ENCODE results near the gene WWOX.
"Not testable (repeated sequence)": the region's sequence is repeated elsewhere in the genome, so short reads cannot be mapped to it uniquely, and the experiment has no call there.

Gene WWOX

DNA sequence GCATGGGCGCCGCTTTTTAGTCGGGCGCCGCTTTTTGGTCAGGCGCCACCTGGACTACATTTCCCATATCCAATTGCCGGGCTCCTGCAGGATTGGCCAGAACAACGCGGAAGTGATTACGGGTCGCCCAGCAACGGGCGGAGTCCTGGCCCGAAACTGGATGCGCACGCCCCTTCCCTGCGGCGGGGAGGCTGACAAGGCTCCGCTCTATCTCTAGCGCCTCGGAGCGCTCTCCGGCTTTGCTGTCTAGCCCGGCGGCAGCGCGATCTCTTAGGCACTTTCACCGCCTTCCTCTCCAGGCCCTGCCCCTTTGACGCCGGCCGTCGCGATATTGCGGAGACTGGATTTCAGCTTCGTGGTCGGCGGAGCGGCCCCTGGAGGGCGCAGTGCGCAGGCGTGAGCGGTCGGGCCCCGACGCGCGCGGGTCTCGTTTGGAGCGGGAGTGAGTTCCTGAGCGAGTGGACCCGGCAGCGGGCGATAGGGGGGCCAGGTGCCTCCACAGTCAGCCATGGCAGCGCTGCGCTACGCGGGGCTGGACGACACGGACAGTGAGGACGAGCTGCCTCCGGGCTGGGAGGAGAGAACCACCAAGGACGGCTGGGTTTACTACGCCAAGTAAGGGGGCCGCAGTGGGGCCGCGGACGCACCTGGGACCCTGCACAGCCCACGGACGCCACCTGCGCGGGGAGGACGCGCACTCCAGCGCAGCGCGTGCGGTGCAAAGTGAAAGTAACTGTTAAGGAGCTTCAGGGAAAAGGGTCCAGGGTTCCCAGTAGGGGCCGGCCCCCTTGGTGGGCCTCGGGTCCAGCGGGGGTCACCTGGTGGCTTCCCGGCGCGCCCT, at the start of gene WWOX:
Gene WWOX (plus strand): TSS at position 384 of the 841 bp plus-strand sequence.
- DNase-seq, result peak; percentile 96

DNA sequence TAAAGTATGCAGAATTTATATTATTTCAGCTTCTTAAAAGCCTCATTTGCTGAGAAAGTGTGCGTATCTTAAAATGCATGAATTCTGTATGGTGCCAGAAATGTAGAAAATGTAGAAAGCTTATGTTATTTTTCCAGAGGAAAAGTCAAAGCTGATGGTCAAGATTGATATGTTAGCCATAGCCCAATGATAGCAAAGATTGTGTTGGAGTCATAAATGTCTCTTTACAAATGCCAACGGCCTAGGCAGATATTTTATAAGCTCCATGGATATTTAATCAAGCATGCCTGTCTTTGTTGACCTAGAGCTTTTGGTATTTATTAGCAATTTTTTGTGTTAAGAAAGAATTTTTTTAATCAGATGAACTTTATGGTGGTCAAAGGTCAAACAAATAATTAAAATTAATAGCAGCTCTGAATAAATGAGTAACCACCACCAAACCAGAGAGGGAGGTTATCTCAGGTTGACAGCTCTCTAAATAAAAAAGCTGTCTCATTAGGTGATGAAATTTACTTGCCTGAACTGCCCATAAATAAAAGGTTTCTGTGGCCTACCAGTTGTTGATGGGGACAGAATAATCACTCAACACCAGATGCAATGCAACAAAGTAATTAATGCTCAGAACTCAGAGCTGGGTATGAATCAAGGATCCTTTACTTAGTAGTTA, 48.6 kb upstream of the WWOX start:
- no peak for DNase-seq

DNA sequence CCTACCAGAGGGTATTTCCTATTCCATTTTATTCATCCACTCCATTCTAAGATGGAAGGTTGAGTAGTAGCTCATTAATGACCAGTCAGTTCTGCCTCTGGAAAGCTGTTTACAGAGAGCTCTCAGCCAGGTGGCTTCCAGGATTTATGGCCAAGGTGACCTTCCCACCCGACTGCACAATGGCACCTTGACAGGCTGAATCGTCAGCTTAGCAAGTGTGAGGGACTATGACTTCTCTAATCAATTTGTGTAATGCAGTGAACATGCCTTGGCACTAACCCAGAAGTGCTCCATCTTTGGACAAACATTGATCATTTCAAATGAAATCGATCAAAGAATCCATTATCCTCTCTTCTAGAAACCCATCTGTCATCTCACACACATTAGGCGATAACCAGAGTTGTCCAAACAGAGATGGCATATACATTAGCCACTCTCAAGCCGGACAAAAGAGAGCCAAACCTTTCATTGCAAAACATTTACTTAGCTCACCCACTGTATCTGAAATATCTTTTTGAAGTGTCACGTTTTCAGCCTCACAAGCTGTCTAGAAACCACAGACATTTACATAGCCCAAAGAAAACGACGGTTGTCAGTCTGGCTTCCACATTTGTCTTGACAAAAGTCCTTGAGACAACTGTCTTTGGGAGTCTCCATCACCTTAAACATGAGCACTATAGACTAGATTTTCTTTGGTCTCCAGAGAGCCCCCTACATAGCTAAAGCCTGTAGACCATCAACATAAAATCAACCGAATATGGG, 41.5 kb upstream of the WWOX start:
- DNase-seq, result no peak

DNA sequence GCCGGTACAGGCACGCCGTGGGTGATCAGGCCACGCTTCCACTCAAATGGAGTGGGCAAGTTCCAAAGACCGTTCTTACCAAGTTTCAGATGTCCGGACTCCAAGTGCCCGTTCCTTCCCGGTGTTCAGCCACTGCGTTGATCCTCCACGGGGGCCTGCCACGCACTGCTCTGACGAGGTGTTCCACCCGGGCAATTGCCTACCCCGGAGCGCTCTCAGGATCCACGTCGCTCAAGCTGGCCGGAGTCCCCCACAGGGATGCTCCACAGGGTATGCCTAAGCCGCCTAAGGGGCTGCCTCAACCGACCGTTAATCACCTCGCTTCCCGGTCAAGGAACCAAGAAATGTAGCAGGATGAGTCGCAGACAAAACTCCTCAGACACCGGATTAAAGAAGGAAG, 39.6 kb upstream of the WWOX start:
- DNase-seq, result not testable (repeated sequence)

DNA sequence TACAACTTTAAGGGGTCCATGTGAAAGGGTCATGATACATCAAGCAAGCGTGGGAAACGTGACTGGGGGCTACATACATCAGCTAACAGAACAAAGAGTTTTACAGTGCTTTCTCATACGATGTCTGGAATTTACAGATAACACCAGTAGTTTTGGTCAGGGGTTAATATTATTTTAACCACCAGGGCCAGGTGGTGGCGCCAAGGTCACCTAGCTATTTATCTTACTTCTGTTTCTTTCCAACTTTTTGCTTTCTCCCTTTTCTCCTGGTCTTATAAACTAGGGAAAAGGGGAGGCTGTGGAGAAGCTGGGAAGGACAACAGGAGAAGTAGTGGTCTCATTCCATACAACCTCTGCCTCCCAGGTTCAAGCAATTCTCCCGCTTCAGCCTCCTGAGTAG, 39.2 kb upstream of the WWOX start:
- DNase-seq, result no peak

DNA sequence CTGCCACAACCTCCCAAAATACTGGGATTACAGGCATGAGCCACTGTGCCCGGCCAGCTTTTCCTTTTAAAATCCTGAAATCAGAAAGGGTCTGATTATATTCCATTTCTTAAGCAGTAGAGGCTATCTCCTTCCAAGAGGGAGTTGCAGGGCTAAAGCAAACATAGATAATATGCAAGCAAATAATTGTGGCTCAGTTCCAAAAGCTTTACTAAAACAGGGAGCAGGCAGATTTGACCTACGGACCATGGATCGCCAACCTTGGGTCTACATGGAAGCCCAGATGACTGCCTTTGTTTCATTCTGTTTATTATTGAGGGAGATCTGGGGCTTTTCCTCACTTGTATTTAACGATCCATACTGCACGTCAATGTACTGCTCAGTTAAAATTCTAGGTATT, 38.6 kb upstream of the WWOX start:
- DNase-seq, result no peak

DNA sequence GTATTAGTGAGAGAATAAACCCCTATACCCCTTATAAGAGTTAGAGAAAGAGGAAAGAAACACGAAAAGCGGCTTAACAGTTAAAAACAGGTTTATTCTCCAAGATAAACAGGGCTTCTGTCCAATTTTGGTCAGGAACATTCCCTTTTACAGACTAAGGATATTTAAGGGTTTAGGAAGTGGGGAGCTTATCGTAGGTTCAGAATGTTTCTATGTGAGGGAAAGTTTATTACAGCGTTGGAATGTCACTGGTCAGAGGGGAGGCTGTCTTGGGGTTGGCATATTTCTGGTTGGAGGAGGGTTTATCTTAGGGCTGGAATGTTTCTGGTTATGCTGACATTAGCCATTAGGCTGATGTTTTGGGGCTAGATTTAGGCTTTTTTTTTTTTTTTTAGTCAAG, 34.1 kb upstream of the WWOX start:
- no peak for DNase-seq

GRCh38 chr16:78069913-78070312, 29.5 kb upstream of the WWOX start:
- DNase-seq, result no peak

DNA sequence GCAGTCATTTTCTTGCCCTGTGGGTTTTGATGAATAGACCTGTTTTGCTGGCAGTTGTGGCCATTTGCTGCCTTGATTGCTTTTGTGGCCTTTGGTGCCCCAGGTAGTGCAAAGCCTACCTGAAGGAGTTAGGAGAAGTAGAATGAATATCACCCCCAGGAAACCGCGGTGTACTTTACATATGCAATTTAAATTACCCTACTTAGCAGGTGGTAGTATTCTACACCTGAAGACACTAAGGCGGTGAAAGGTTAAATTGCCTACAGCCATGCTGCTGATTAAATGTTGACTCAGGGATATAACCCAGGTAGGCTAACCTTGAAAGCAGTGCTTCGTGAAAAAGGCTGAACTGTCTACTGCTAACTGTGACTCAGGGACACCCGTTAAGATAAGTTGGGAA, 27.2 kb upstream of the WWOX start:
- DNase-seq, result peak; percentile 83

GRCh38 chr16:78075800-78076199, 23.7 kb upstream of the WWOX start:
- no peak for DNase-seq

- no peak for DNase-seq
Measured at GRCh38 chr16:78081341-78081740, 18.1 kb upstream of the WWOX start.

- DNase-seq, result no peak
Measured at GRCh38 chr16:78091419-78091818, 8.0 kb upstream of the WWOX start.

GRCh38 chr16:78092758-78093157, 6.7 kb upstream of the WWOX start:
- no peak for DNase-seq

DNA sequence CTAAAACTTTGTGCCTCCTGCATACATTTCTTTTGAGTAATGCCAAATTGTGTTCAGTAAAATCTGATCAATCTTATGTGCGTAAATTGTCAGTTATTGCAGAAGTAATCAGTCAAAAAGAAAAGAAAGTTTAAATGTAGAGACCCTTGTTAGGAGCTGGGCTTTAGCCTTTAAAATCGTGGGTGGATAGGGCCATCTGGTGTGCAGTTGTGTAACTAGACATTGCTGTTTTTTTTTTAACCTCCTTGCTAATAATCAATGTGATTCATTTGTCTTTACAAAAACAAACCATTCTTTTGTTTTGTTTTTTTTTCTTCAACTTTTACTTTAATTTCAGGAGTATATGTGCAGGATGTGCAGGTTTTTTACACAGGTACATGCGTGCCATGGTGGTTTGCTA, 5.3 kb upstream of the WWOX start:
- DNase-seq, result peak; percentile 1

GRCh38 chr16:78094998-78095397, 4.5 kb upstream of the WWOX start:
- DNase-seq, result no peak

GRCh38 chr16:78096386-78096785, 3.1 kb upstream of the WWOX start:
- no peak for DNase-seq

DNA sequence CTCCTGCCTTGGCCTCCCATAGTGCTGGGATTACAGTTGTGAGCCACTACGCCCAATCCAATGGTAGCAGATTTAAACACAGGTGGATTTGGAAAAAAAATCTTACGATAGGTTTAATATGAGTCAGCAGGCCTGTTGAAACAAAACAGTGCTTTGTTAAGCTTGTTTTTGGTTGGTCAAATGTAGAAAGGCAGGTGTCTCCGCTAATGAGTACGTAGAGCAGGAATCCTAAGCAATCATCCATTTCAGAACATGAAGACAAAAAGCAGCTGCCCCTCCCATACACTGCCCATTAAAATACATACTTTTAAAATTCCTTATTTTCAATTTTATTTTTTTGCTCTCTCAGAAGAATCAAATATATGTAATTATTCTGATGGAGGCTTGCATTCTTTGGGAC, 1.9 kb upstream of the WWOX start:
- DNase-seq, result no peak

DNA sequence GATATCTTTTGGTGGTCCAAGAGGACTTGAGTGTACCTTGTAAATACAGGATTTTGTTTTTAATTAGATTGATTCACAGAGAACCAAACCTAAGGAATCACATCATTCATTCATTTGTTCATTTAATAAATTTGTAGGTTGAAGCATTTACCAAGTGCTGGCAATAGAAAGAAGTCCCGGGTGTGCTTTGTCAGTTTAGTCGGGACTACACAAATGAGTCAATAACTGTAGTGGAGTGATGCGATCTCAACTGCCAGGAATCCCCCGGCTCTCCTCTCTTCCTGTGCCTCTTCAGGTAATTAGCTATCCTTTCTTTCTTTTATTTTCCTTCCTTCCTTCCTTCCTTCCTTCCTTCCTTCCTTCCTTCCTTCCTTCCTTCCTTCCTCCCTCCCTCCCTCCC, 1.4 kb upstream of the WWOX start:
- DNase-seq, result no peak

GRCh38 chr16:78098595-78099270, 721 bp upstream of the WWOX start:
- peak; percentile 9 for DNase-seq

GRCh38 chr16:78100112-78100467, 636 bp downstream of the WWOX start:
- DNase-seq, result no peak

DNA sequence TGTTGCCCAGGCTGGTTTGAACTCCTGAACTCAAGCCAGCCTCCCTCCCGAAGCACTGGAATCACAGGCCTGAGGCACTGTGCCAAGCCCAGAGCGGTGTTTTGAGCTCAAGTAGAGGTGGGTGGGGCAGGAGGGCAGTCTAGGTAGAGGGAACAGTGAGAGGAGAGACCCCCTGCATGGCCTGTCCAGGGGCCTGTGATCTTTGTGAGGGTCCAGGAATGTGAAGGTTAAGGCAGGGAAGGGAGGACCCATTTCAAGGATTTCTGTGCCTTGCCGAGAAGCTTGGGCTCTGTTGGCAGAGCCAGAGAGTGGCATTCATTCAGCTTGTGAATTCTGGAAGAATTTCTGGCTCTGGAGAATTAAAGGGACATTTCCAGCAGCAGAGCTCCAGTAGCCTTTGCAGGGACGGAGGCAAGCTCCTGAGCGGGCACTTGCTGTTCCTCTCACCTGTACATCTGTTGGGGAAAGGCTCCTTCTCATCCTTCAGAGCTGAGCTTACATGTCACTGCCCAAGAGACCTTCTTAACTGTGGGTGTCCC, 2.7 kb downstream of the WWOX start:
- no peak for DNase-seq

- DNase-seq, result peak; percentile 1
Measured at GRCh38 chr16:78102865-78103264, 3.4 kb downstream of the WWOX start.

DNA sequence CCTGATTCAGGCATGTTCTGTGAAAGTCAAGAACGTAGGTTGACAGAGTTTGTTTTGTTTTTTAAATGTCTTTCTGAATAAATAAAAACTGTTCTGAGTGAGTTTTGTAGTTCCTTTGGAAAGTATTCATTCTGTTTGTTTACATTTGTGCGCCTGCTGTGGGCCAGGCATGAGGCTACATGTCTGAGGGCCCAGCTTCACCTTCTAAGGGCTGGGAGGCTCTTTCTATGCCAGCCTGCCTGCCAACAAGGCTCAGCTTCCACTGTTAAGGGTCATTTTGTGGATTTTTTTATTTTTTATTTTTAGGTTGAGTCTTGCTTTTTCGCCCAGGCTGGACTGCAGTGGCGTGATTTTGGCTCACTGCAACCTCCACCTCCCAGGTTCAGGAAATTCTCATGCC, 6.1 kb downstream of the WWOX start:
- peak; percentile 34 for DNase-seq

Data from NCI-H69 (cell line).